ENCODE data around the gene CUX1.

Gene CUX1

GRCh38 chr7:101875283-101875846 lies 57.9 kb downstream of the CUX1 start:
- Histone ChIP-seq H3K36me3 (ENCODE audit: control insufficient read depth, low read length) (peaks cover 41% of the 10 kb centered on the region), H3K27me3 (ENCODE audit: control insufficient read depth, low read length) (no peaks in the 10 kb centered on the region), H3K4me3 (ENCODE audit: low read length) (peak overlapping the region; percentile 14), H3F3A (ENCODE audit: control insufficient read depth, insufficient read depth) (peaks cover 11% of the 10 kb centered on the region), H3K4me2 (ENCODE audit: low read length) (peak overlapping the region; percentile 46), H3K9me2 (replicated peaks; ENCODE audit: control insufficient read depth, low read length) (no peaks in the 10 kb centered on the region), H3K9me3 (ENCODE audit: control insufficient read depth, insufficient read depth, low read length) (no peaks in the 10 kb centered on the region), H3K27ac (ENCODE audit: low read depth, low read length) (peak overlapping the region; percentile 26), H4K20me1 (ENCODE audit: control insufficient read depth, insufficient read depth, low read depth, low read length) (peaks cover 7% of the 10 kb centered on the region; the same call in 1 of the 2 replicates), H3K79me2 (ENCODE audit: control insufficient read depth, low read length) (peaks cover 100% of the 10 kb centered on the region), H3K4me1 (ENCODE audit: control insufficient read depth, low read length) (peaks cover 98% of the 10 kb centered on the region)
- no peak for TF ChIP-seq CTCF (IDR thresholded peaks at IDR 0.05; ENCODE audit: low read depth, low read length, poor library complexity, severe bottlenecking)
- TF ChIP-seq EZH2phosphoT487 (IDR thresholded peaks at IDR 0.05; ENCODE audit: borderline replicate concordance, low read length) = no peak

GRCh38 chr7:101877882-101878591 lies 60.6 kb downstream of the CUX1 start:
- Histone ChIP-seq H3K27me3 (ENCODE audit: control insufficient read depth, low read length) (no peaks in the 10 kb centered on the region), H3K79me2 (ENCODE audit: control insufficient read depth, low read length) (peaks cover 100% of the 10 kb centered on the region)

GRCh38 chr7:101878938-101879337 lies 61.5 kb downstream of the CUX1 start:
- Histone ChIP-seq H4K20me1 (ENCODE audit: control insufficient read depth, insufficient read depth, low read depth, low read length) (peaks cover 23% of the 10 kb centered on the region), H3K79me2 (ENCODE audit: control insufficient read depth, low read length) (peaks cover 100% of the 10 kb centered on the region), H3K27ac (ENCODE audit: low read depth, low read length) (peak overlapping the region; percentile 12; the same call in 1 of the 2 replicates), H3K4me3 (ENCODE audit: low read length) (no peak overlapping the region), H3K9me3 (ENCODE audit: control insufficient read depth, insufficient read depth, low read length) (no peaks in the 10 kb centered on the region), H3K27me3 (ENCODE audit: control insufficient read depth, low read length) (no peaks in the 10 kb centered on the region), H3K4me1 (ENCODE audit: control insufficient read depth, low read length) (peaks cover 99% of the 10 kb centered on the region), H3K4me2 (ENCODE audit: low read length) (peak overlapping the region; percentile 54), H3K36me3 (ENCODE audit: control insufficient read depth, low read length) (peaks cover 33% of the 10 kb centered on the region), H3K9me2 (replicated peaks; ENCODE audit: control insufficient read depth, low read length) (no peaks in the 10 kb centered on the region), H3F3A (ENCODE audit: control insufficient read depth, insufficient read depth) (peaks cover 27% of the 10 kb centered on the region)
- TF ChIP-seq CTCF (IDR thresholded peaks at IDR 0.05; ENCODE audit: low read depth, low read length, poor library complexity, severe bottlenecking) (no peak), EZH2phosphoT487 (IDR thresholded peaks at IDR 0.05; ENCODE audit: borderline replicate concordance, low read length) (no peak)

More at GRCh38 chr7:101877882-101878591, 60.6 kb downstream of the CUX1 start:
- peaks cover 100% of the 10 kb centered on the region for H3K4me1 ChIP-seq (ENCODE audit: control insufficient read depth, low read length)
- no peak overlapping the region for H3K4me3 ChIP-seq (ENCODE audit: low read length)
- H3K27ac ChIP-seq (ENCODE audit: low read depth, low read length) = no peak overlapping the region
- H3K36me3 ChIP-seq (ENCODE audit: control insufficient read depth, low read length) = peaks cover 36% of the 10 kb centered on the region
- peaks cover 26% of the 10 kb centered on the region for H3F3A ChIP-seq (ENCODE audit: control insufficient read depth, insufficient read depth)
- no peak overlapping the region for H3K4me2 ChIP-seq (ENCODE audit: low read length)
- TF ChIP-seq CTCF (IDR thresholded peaks at IDR 0.05; ENCODE audit: low read depth, low read length, poor library complexity, severe bottlenecking) (no peak), EZH2phosphoT487 (IDR thresholded peaks at IDR 0.05; ENCODE audit: borderline replicate concordance, low read length) (no peak)
- H3K9me2 ChIP-seq (replicated peaks; ENCODE audit: control insufficient read depth, low read length) = no peaks in the 10 kb centered on the region
- H3K9me3 ChIP-seq (ENCODE audit: control insufficient read depth, insufficient read depth, low read length) = no peaks in the 10 kb centered on the region
- H4K20me1 ChIP-seq (ENCODE audit: control insufficient read depth, insufficient read depth, low read depth, low read length) = peaks cover 23% of the 10 kb centered on the region
